Measurements from ENCODE around the gene GYG2.
"Not testable (repeated sequence)": the region's sequence is repeated elsewhere in the genome, so short reads cannot be mapped to it uniquely, and the experiment has no call there.

The GYG2 gene

GRCh38 chrX:2875798-2876399, 47.2 kb downstream of the GYG2 start:
- no peak for TF ChIP-seq ZFX (IDR thresholded peaks at IDR 0.05)
- peak; percentile 55 for TF ChIP-seq CTCF (conservative IDR thresholded peaks at IDR 0.05)
- no peak overlapping the region for H3K27ac ChIP-seq

- no peak overlapping the region for H3K27ac ChIP-seq
- TF ChIP-seq CTCF (conservative IDR thresholded peaks at IDR 0.05) (no peak), ZFX (IDR thresholded peaks at IDR 0.05) (no peak)
These were observed 49.8 kb downstream of the GYG2 start for GRCh38 chrX:2878563-2878962.

GRCh38 chrX:2879670-2880069, 50.9 kb downstream of the GYG2 start:
- TF ChIP-seq ZFX (IDR thresholded peaks at IDR 0.05) (no peak), CTCF (conservative IDR thresholded peaks at IDR 0.05) (no peak)
- no peak overlapping the region for H3K27ac ChIP-seq

- TF ChIP-seq CTCF (conservative IDR thresholded peaks at IDR 0.05) (no peak), ZFX (IDR thresholded peaks at IDR 0.05) (no peak)
- no peak overlapping the region for H3K27ac ChIP-seq
These were observed 55.0 kb downstream of the GYG2 start for GRCh38 chrX:2883770-2884169.

- no peak for TF ChIP-seq CTCF (conservative IDR thresholded peaks at IDR 0.05)
- TF ChIP-seq ZFX (IDR thresholded peaks at IDR 0.05) = no peak
- no peak overlapping the region for H3K27ac ChIP-seq
These were observed 59.6 kb downstream of the GYG2 start for GRCh38 chrX:2888309-2888708.

- TF ChIP-seq CTCF (conservative IDR thresholded peaks at IDR 0.05) (no peak), ZFX (IDR thresholded peaks at IDR 0.05) (no peak)
- H3K27ac ChIP-seq = no peak overlapping the region
These were observed 60.4 kb downstream of the GYG2 start for GRCh38 chrX:2889045-2889605.

GRCh38 chrX:2889706-2890490, 61.2 kb downstream of the GYG2 start:
- TF ChIP-seq CTCF (conservative IDR thresholded peaks at IDR 0.05) = peak; percentile 18
- not testable (repeated sequence) for H3K27ac ChIP-seq

- H3K27ac ChIP-seq = not testable (repeated sequence)
These were observed 62.1 kb downstream of the GYG2 start for GRCh38 chrX:2890536-2891460.

All from C4-2B (cell line).